Smooth muscle cell (in vitro differentiated cells): ENCODE measurements around the gene CPNE9. TPM values are rescaled to one million over a fixed set of nuclear protein-coding genes. Genes with fewer than 3 reads are reported as not detected.

Source experiments
- DNase-seq: peaks from one replicate; lab custom pipeline; 2025; ENCODE audit not compliant: unreplicated experiment; lab: John Stamatoyannopoulos, UW
- H2AFZ ChIP-seq: fragments of 200-600 bp; sonication (generic); 2 replicates; pipeline ENCODE4 v1.6.0; 2016; ENCODE audit warnings: antibody characterized with exemption, low read depth, mild to moderate bottlenecking
- H3F3A ChIP-seq: fragments of 200-600 bp; sonication (generic); 2 replicates; pipeline ENCODE4 v1.6.0; 2017; ENCODE audit warnings: antibody characterized with exemption, low read depth
- H3K27ac ChIP-seq: fragments of 200-600 bp; sonication (generic); 2 replicates; pipeline ENCODE4 v1.5.1; 2016; ENCODE audit warnings: low read depth, mild to moderate bottlenecking
- H3K27me3 ChIP-seq: fragments of 200-600 bp; sonication (generic); 2 replicates; pipeline ENCODE4 v1.6.1; 2016; ENCODE audit warnings: low read depth, mild to moderate bottlenecking
- H3K36me3 ChIP-seq: fragments of 200-600 bp; sonication (generic); 2 replicates; pipeline ENCODE4 v1.5.1; 2016; ENCODE audit warnings: low read depth
- H3K4me1 ChIP-seq: fragments of 200-600 bp; sonication (generic); 2 replicates; pipeline ENCODE4 v1.5.1; 2016; ENCODE audit warnings: low read depth
- H3K4me2 ChIP-seq: fragments of 200-600 bp; sonication (generic); 2 replicates; pipeline ENCODE4 v1.6.0; 2016; ENCODE audit warnings: mild to moderate bottlenecking
- H3K4me3 ChIP-seq: fragments of 200-600 bp; sonication (generic); 2 replicates; pipeline ENCODE4 v1.5.1; 2016; ENCODE audit warnings: mild to moderate bottlenecking
- H3K79me2 ChIP-seq: fragments of 200-600 bp; sonication (generic); 2 replicates; pipeline ENCODE4 v1.6.0; 2016; ENCODE audit warnings: low read depth, mild to moderate bottlenecking
- H3K9ac ChIP-seq: fragments of 200-600 bp; sonication (generic); 2 replicates; pipeline ENCODE4 v1.6.0; 2016; ENCODE audit warnings: low read depth
- H3K9me3 ChIP-seq: fragments of 200-600 bp; sonication (generic); replicated peaks from 2 replicates; pipeline ENCODE4 v1.5.1; 2016; ENCODE audit warnings: low read depth
- H4K20me1 ChIP-seq: fragments of 200-600 bp; sonication (generic); 2 replicates; pipeline ENCODE4 v1.6.0; 2016; ENCODE audit warnings: low read depth
- WGBS: methylation state at CpG from one replicate; pipeline ENCODE4 v1.1.7; 2016; ENCODE audit warnings: low lambda C conversion rate; 5-methylcytosine and 5-hydroxymethylcytosine counted together
- polyA plus RNA-seq: library from polyadenylated mRNA; unstranded; fragments of >200 nt; fragmentation: Nextera tagmentation; extraction: Ambion mirVana; gene quantifications from 2 replicates; pipeline ENCODE4 v1.2.1, GENCODE V29; 2016
- total RNA-seq: library from RNA; depleted of rRNA; stranded (reverse); fragments of >200 nt; gene quantifications from 2 replicates; pipeline ENCODE4 v1.2.3, GENCODE V29; 2014
- TF ChIP-seq, protein P1 (sequence below): fragments of 200-600 bp; sonication (generic); IDR thresholded peaks from 2 replicates; pipeline ENCODE4 v1.5.1; 2017; ENCODE audit warnings: borderline replicate concordance, mild to moderate bottlenecking, antibody characterized with exemption; ENCODE audit not compliant: insufficient read depth, poor library complexity, severe bottlenecking

Gene CPNE9
- total and polyA plus RNA-seq, 2 experiments from 2014 or later: not detected

- H3K27me3 ChIP-seq: no peaks in the 10 kb centered on the region
- peaks cover 3% of the 10 kb centered on the region for H3K4me1 ChIP-seq
- no peak overlapping the region for H3K4me2 ChIP-seq
- H3K9ac ChIP-seq: no peak overlapping the region
- 97% methylated on average over 13 of the region's 13 CpGs for WGBS
- no peaks in the 10 kb centered on the region for H3K79me2 ChIP-seq
- no peaks in the 10 kb centered on the region for H3K9me3 ChIP-seq
- no peak overlapping the region for H3K27ac ChIP-seq
- no peak overlapping the region for H2AFZ ChIP-seq
- H3F3A ChIP-seq: peaks cover 26% of the 10 kb centered on the region
- no peak for DNase-seq
- no peak overlapping the region for H3K4me3 ChIP-seq
- TF ChIP-seq, protein P1, sequence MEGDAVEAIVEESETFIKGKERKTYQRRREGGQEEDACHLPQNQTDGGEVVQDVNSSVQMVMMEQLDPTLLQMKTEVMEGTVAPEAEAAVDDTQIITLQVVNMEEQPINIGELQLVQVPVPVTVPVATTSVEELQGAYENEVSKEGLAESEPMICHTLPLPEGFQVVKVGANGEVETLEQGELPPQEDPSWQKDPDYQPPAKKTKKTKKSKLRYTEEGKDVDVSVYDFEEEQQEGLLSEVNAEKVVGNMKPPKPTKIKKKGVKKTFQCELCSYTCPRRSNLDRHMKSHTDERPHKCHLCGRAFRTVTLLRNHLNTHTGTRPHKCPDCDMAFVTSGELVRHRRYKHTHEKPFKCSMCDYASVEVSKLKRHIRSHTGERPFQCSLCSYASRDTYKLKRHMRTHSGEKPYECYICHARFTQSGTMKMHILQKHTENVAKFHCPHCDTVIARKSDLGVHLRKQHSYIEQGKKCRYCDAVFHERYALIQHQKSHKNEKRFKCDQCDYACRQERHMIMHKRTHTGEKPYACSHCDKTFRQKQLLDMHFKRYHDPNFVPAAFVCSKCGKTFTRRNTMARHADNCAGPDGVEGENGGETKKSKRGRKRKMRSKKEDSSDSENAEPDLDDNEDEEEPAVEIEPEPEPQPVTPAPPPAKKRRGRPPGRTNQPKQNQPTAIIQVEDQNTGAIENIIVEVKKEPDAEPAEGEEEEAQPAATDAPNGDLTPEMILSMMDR: no peak
- no peaks in the 10 kb centered on the region for H4K20me1 ChIP-seq
- peaks cover 4% of the 10 kb centered on the region for H3K36me3 ChIP-seq
These were observed 40.5 kb downstream of the CPNE9 start for GRCh38 chr3:9744162-9744561.

DNA sequence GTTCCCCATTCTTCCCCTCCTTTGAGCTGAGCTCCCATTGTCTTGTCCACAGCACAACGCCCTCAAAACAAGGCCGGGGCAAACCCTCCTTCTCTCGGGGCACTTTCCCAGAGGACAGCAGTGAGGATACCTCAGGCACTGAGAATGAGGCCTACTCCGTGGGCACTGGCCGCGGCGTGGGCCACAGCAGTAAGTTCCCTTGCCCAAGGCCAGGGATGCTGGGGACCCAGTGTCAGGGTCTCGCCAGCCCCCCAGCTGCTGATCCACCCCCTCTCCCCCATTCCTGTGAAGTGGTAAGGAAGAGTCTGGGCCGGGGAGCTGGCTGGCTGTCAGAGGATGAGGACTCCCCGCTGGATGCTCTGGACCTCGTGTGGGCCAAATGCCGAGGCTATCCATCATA, 41.9 kb downstream of the CPNE9 start:
- Histone ChIP-seq H3K9ac (no peak overlapping the region), H3K36me3 (no peaks in the 10 kb centered on the region)

GRCh38 chr3:9746330-9746729, 42.7 kb downstream of the CPNE9 start:
- peaks cover 28% of the 10 kb centered on the region for H3F3A ChIP-seq
- 35% methylated on average over 5 of the region's 5 CpGs for whole genome bisulfite sequencing
- H3K9me3 ChIP-seq: no peaks in the 10 kb centered on the region
- peak overlapping the region; percentile 71 for H3K27ac ChIP-seq
- peaks cover 6% of the 10 kb centered on the region for H3K79me2 ChIP-seq
- H3K4me2 ChIP-seq: peak overlapping the region; percentile 56
- no peak for DNase-seq
- H3K9ac ChIP-seq: no peak overlapping the region
- H3K36me3 ChIP-seq: no peaks in the 10 kb centered on the region
- H4K20me1 ChIP-seq: no peaks in the 10 kb centered on the region
- no peak overlapping the region for H2AFZ ChIP-seq
- no peak overlapping the region for H3K4me3 ChIP-seq
- H3K4me1 ChIP-seq: peaks cover 10% of the 10 kb centered on the region
- H3K27me3 ChIP-seq: no peaks in the 10 kb centered on the region
- TF ChIP-seq, protein P1: no peak

More for the DNA sequence above, 41.9 kb downstream of the CPNE9 start:
- Histone ChIP-seq H3K27me3 (no peaks in the 10 kb centered on the region), H3K79me2 (no peaks in the 10 kb centered on the region), H3K9me3 (no peaks in the 10 kb centered on the region), H3K4me3 (no peak overlapping the region), H2AFZ (no peak overlapping the region), H3K4me1 (peaks cover 5% of the 10 kb centered on the region), H3K27ac (peak overlapping the region; percentile 71), H3K4me2 (no peak overlapping the region), H4K20me1 (no peaks in the 10 kb centered on the region), H3F3A (peaks cover 28% of the 10 kb centered on the region)
- TF ChIP-seq, protein P1: no peak
- 93% methylated on average over 12 of the region's 12 CpGs for WGBS
- DNase-seq: no peak

- Histone ChIP-seq H3K79me2 (peaks cover 7% of the 10 kb centered on the region), H3K27ac (peak overlapping the region; percentile 71), H3F3A (peaks cover 28% of the 10 kb centered on the region), H3K4me3 (no peak overlapping the region), H2AFZ (no peak overlapping the region), H3K27me3 (no peaks in the 10 kb centered on the region), H3K4me2 (peak overlapping the region; percentile 56), H3K9ac (no peak overlapping the region), H3K36me3 (no peaks in the 10 kb centered on the region), H3K4me1 (peaks cover 10% of the 10 kb centered on the region), H3K9me3 (no peaks in the 10 kb centered on the region), H4K20me1 (no peaks in the 10 kb centered on the region)
- DNase-seq: no peak
- 84% methylated on average over 8 of the region's 8 CpGs for WGBS
- TF ChIP-seq, protein P1: no peak
These were observed 43.6 kb downstream of the CPNE9 start for GRCh38 chr3:9747267-9747666.
